SJCRH30 (cell line): ENCODE data around the gene FZR1. TPM values are rescaled to one million over a fixed set of nuclear protein-coding genes. Genes with fewer than 3 reads are reported as not detected.

Experiments
- DNase-seq, 2 experiments: peaks; one replicate each; pipeline ENCODE4 v3.0.0-alpha.2; 2015 to 2020
- H3K27ac ChIP-seq: fragments of 250-450 bp; sonication (Bioruptor Pico); 2 replicates; pipeline ENCODE4 v1.5.1; 2020; ENCODE audit warnings: mild to moderate bottlenecking, moderate library complexity
- H3K27me3 ChIP-seq: fragments of 250-450 bp; sonication (Bioruptor Pico); 2 replicates; pipeline ENCODE4 v1.5.1; 2020; ENCODE audit warnings: mild to moderate bottlenecking, moderate library complexity
- H3K36me3 ChIP-seq: fragments of 250-450 bp; sonication (Bioruptor Pico); 2 replicates; pipeline ENCODE4 v1.5.1; 2020; ENCODE audit warnings: mild to moderate bottlenecking, moderate library complexity
- H3K4me1 ChIP-seq: fragments of 250-450 bp; sonication (Bioruptor Pico); 2 replicates; pipeline ENCODE4 v1.5.1; 2020; ENCODE audit warnings: mild to moderate bottlenecking, moderate library complexity
- H3K4me3 ChIP-seq: fragments of 250-450 bp; sonication (Bioruptor Pico); 2 replicates; pipeline ENCODE4 v1.5.1; 2020; ENCODE audit warnings: mild to moderate bottlenecking, moderate library complexity
- H3K9me3 ChIP-seq: fragments of 250-450 bp; sonication (Bioruptor Pico); replicated peaks from 2 replicates; pipeline ENCODE4 v1.5.1; 2020; ENCODE audit warnings: mild to moderate bottlenecking, moderate library complexity
- total RNA-seq: library from RNA; depleted of rRNA; stranded (reverse); fragments of >200 nt; shearing (Covaris generic); gene quantifications from 2 replicates; pipeline ENCODE4 v1.2.3, GENCODE V29; 2014; rRNA removed

Gene FZR1
- total RNA-seq: 31.4 and 31.8 TPM in 2 replicates

- no peaks in the 10 kb centered on the region for H3K27me3 ChIP-seq
- no peaks in the 10 kb centered on the region; the same call in 1 of the 2 replicates for H3K4me1 ChIP-seq
- H3K4me3 ChIP-seq: peak within 1 kb of the TSS; percentile 84
- peak; percentile 98 to 99 for DNase-seq
- H3K9me3 ChIP-seq: no peaks in the 10 kb centered on the region
- peaks cover 5% of the 10 kb centered on the region for H3K36me3 ChIP-seq
- H3K27ac ChIP-seq: peak within 1 kb of the TSS; percentile 69
Measured at GRCh38 chr19:3505598-3506383, at the start of gene FZR1. Gene FZR1 (plus strand): TSS chr19:3506311. CDS start chr19:3522990, 16,679 bp downstream.

GRCh38 chr19:3456925-3457527 is 49.1 kb upstream of the FZR1 start:
- H3K36me3 ChIP-seq: peaks cover 21% of the 10 kb centered on the region
- no peak overlapping the region for H3K27ac ChIP-seq
- H3K4me3 ChIP-seq: no peak overlapping the region
- no peaks in the 10 kb centered on the region for H3K4me1 ChIP-seq
- DNase-seq: no peak
- no peaks in the 10 kb centered on the region for H3K27me3 ChIP-seq
- H3K9me3 ChIP-seq: no peaks in the 10 kb centered on the region

GRCh38 chr19:3457528-3458228 is 48.4 kb upstream of the FZR1 start:
- Histone ChIP-seq H3K27me3 (no peaks in the 10 kb centered on the region), H3K27ac (no peak overlapping the region), H3K9me3 (no peaks in the 10 kb centered on the region), H3K36me3 (peaks cover 21% of the 10 kb centered on the region), H3K4me3 (no peak overlapping the region), H3K4me1 (no peaks in the 10 kb centered on the region)
- DNase-seq: no peak

GRCh38 chr19:3458229-3459088 is 47.7 kb upstream of the FZR1 start:
- H3K27ac ChIP-seq: no peak overlapping the region

GRCh38 chr19:3459089-3459881 is 46.8 kb upstream of the FZR1 start:
- Histone ChIP-seq H3K4me1 (no peaks in the 10 kb centered on the region), H3K9me3 (no peaks in the 10 kb centered on the region), H3K27ac (no peak overlapping the region), H3K4me3 (no peak overlapping the region), H3K36me3 (peaks cover 19% of the 10 kb centered on the region), H3K27me3 (no peaks in the 10 kb centered on the region)
- DNase-seq: no peak

More at GRCh38 chr19:3458229-3459088, 47.7 kb upstream of the FZR1 start:
- Histone ChIP-seq H3K9me3 (no peaks in the 10 kb centered on the region), H3K4me1 (no peaks in the 10 kb centered on the region), H3K36me3 (peaks cover 24% of the 10 kb centered on the region), H3K27me3 (no peaks in the 10 kb centered on the region), H3K4me3 (no peak overlapping the region)
- DNase-seq: no peak

- Histone ChIP-seq H3K36me3 (peaks cover 14% of the 10 kb centered on the region), H3K27ac (no peak overlapping the region), H3K4me1 (no peaks in the 10 kb centered on the region), H3K4me3 (no peak overlapping the region), H3K27me3 (no peaks in the 10 kb centered on the region), H3K9me3 (no peaks in the 10 kb centered on the region)
- DNase-seq: no peak
Measured at GRCh38 chr19:3459965-3460582, 46.0 kb upstream of the FZR1 start.

- Histone ChIP-seq H3K9me3 (no peaks in the 10 kb centered on the region), H3K27me3 (no peaks in the 10 kb centered on the region), H3K27ac (no peak overlapping the region), H3K4me3 (no peak overlapping the region), H3K4me1 (no peaks in the 10 kb centered on the region), H3K36me3 (peaks cover 14% of the 10 kb centered on the region)
- no peak for DNase-seq
Measured at GRCh38 chr19:3462991-3463713, 43.0 kb upstream of the FZR1 start.

- H3K27ac ChIP-seq: no peak overlapping the region
- no peaks in the 10 kb centered on the region for H3K9me3 ChIP-seq
- no peak for DNase-seq
- no peak overlapping the region for H3K4me3 ChIP-seq
- H3K36me3 ChIP-seq: peaks cover 14% of the 10 kb centered on the region
- H3K27me3 ChIP-seq: no peaks in the 10 kb centered on the region
- no peaks in the 10 kb centered on the region for H3K4me1 ChIP-seq
Measured at GRCh38 chr19:3463714-3464586, 42.2 kb upstream of the FZR1 start.

- Histone ChIP-seq H3K36me3 (peaks cover 14% of the 10 kb centered on the region), H3K4me3 (no peak overlapping the region), H3K27me3 (no peaks in the 10 kb centered on the region), H3K4me1 (no peaks in the 10 kb centered on the region), H3K27ac (no peak overlapping the region), H3K9me3 (no peaks in the 10 kb centered on the region)
- DNase-seq: no peak
Measured at GRCh38 chr19:3464587-3465235, 41.4 kb upstream of the FZR1 start.

- Histone ChIP-seq H3K27ac (no peak overlapping the region), H3K36me3 (peaks cover 10% of the 10 kb centered on the region), H3K4me3 (no peak overlapping the region), H3K27me3 (no peaks in the 10 kb centered on the region), H3K9me3 (no peaks in the 10 kb centered on the region), H3K4me1 (no peaks in the 10 kb centered on the region)
- no peak for DNase-seq
Measured at GRCh38 chr19:3465552-3465951, 40.6 kb upstream of the FZR1 start.

GRCh38 chr19:3466635-3467034 is 39.5 kb upstream of the FZR1 start:
- Histone ChIP-seq H3K4me1 (no peaks in the 10 kb centered on the region), H3K4me3 (no peak overlapping the region)

More at GRCh38 chr19:3466635-3467034, 39.5 kb upstream of the FZR1 start:
- Histone ChIP-seq H3K27ac (no peak overlapping the region), H3K36me3 (peaks cover 7% of the 10 kb centered on the region; the same call in 1 of the 2 replicates), H3K27me3 (no peaks in the 10 kb centered on the region), H3K9me3 (no peaks in the 10 kb centered on the region)
- no peak for DNase-seq
